ENCODE data around the gene CWC22. TPM values are rescaled to one million over a fixed set of nuclear protein-coding genes. Genes with fewer than 3 reads are reported as not detected.
"Not testable (repeated sequence)": the region's sequence is repeated elsewhere in the genome, so short reads cannot be mapped to it uniquely, and the experiment has no call there.

Gene CWC22
- polyA plus RNA-seq, 4 donors = 33.5 to 42.1 (median 36.2) TPM

DNA sequence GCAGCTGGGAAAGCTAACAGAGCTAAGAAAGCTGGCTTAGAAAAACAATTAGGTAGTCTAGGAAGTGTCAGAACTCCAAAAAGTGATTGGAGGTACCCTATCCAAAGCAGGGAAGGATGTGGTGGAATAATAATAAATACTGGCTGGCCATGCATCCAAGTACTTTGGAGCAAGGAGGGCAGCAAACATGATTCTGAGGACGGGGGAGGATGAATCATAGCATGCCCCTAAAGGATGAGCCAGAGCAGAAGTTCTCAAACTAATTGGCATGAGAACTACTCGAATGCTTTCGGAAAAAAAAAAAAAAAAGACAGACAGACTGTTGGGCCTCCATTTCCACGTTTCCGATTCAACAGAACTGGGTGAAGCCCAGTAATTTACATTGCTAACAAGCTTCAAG is 2.4 kb downstream of the CWC22 start:
- DNase-seq (ENCODE audit: low read depth in 4 of 4, low spot score in 2 of 4) = no peak

- DNase-seq (ENCODE audit: low read depth in 4 of 4, low spot score in 2 of 4) = no peak
Observed at GRCh38 chr2:180003559-180003958, 3.5 kb downstream of the CWC22 start.

DNA sequence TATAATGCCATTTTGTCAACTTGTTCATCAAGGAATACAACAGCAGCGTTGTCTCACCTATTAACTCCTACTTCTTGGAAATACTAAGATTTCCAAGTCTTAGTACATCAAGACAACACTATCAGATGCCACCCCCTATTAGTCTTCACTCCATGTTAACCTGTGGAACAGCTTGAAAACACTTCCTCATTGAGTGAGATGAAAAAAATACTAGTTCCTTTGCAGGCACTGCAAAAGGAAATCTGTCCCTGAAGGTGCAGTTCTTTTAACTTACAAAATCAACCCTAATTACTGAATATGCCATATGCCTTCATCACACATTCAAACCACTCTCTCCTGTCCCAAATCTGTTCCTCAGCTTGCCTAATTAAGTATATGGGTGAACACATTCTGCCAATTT is 4.0 kb downstream of the CWC22 start:
- no peak for DNase-seq (ENCODE audit: low read depth in 4 of 4, low spot score in 2 of 4)

GRCh38 chr2:180002198-180002770 is 4.8 kb downstream of the CWC22 start:
- DNase-seq (ENCODE audit: low read depth in 4 of 4, low spot score in 2 of 4) = no peak

GRCh38 chr2:180001726-180002125 is 5.4 kb downstream of the CWC22 start:
- DNase-seq (ENCODE audit: low read depth in 4 of 4, low spot score in 2 of 4) = no peak

GRCh38 chr2:180000434-180000833 is 6.7 kb downstream of the CWC22 start:
- DNase-seq (ENCODE audit: low read depth in 4 of 4, low spot score in 2 of 4) = no peak

DNA sequence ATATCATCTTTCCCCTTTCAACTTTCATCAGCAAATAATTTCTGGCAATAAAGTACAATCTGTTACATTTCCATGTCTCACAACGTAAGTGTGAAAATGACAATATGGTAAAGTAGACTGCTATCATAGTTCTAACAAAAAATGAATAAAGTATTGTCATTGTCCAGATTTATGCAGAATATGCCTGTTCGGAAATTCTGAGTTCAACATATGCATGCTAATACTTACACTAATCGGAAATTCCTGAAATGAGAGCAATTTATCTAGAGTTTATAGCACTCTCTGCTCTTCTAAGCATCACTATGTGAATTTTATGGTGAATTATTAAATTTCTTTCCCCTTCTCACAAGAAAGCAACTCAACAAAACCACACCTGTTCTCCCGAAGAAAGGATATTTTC is 8.1 kb downstream of the CWC22 start:
- DNase-seq (ENCODE audit: low read depth in 4 of 4, low spot score in 2 of 4) = no peak

DNA sequence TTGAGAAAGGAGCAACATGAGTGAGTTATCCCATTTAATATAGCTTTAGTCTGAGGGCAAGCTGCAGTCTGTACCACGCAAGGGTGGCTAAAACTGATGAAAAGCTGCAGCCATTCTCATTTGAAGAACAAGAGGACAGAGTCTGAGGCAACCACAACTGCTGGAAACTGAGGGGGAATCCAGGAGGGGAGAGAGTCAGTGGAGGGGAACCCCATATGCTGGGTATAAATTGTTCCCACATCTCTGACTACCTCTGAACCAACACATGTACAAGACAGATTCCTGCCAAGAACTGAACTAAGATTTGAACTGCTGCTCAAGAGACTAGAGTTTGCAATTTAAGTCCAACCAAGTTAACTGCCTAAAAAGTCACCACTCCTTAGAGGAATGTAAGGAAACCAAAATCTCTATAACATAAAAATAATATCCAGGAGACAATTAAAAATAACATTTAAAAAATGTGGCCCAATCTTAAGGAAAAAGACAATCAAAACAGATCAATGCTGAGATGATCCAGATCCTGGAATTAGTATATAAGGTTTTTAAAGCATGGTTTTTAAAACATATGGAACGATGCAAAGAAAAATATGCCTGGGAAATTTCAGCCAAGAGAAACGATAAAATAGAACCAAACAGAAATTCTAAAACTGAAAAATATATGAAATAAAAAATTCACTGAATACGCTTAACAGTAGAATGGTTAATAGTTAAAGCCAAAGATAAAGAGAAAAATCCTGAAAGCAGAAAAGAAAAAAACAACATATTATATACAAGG is 11.2 kb downstream of the CWC22 start:
- no peak for DNase-seq (ENCODE audit: low read depth in 4 of 4, low spot score in 2 of 4)

- DNase-seq (ENCODE audit: low read depth in 4 of 4, low spot score in 2 of 4) = no peak
Observed at GRCh38 chr2:179991344-179991743, 15.8 kb downstream of the CWC22 start.

DNA sequence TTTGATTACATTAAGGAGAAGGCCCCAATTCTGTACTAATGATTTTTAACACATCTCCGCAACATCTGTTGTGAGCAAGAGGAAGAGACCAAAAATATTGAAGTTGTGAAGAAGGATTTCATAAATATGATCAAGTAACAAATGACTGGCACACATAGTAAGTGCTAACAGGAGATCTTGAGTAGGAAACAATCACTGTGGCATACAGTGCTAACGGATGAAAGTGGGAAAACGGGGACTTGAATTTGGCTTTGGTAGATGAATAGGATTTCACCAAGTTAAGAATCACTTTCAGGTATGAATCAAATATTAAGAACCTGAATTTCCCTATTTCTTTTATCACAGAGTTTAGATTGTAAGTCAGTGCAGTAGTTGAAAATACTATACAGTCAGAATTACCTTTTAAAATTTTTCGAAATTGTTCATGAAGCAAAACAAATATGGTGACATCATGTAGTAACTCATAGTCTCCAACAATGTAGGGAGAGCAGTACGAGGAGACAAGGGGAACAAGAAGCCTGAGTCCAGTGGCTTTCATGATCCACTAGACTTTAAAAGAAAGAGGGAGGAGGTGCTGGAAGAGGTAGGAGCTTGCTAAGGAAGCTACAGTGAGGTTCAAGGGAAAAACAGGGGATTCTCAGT is 16.3 kb downstream of the CWC22 start:
- no peak for DNase-seq (ENCODE audit: low read depth in 4 of 4, low spot score in 2 of 4)

DNA sequence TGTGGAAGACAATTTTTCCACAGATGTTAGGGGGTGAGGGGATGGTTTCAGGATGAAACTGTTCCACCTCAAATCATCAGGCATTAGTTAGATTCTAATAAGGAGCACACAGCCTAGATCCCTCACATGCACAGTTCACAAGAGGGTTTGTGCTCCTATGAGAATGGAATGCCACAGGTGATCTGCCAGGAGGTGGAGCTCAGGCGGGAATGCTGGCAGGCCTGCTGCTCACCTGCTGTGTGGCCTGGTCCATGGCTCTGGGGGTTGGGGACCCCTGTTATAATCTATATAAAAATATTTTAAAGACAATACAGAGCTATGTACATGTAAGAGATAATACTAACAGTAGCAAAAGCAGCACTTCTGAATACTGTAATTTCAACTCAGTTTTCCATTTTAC is 19.2 kb downstream of the CWC22 start:
- no peak for DNase-seq (ENCODE audit: low read depth in 4 of 4, low spot score in 2 of 4)

- DNase-seq (ENCODE audit: low read depth in 4 of 4, low spot score in 2 of 4) = no peak
Observed at GRCh38 chr2:179985163-179985820, 21.8 kb downstream of the CWC22 start.

DNA sequence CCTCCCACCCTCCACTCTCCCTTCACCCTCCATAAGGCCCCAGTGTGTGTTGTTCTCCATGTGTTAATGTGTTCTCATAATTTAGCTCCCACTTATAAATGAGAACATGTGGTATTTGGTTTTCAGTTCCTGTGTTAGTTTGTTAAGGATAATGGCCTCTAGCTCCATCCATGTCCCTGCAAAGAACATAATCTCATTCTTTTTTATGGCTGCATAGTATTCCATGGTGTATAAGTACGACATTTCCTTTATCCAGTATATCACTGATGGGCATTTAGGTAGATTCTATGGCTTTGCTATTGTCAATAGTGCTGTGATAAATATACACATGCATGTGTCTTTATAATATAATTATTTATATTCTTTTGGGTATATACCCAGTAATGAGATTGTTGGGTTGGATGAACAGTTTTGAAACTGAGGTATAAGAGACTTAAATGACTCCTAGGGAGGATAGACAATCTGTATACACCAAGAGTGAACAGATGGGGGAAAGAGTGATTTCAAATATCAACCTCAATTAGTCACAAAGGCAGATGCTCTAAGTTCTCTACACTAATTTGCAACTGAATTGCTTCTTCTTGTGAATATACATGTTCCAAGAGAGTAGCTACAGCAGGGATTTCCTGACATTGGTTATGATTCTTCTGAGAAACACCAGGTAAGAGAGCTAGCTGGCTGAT is 23.7 kb downstream of the CWC22 start:
- DNase-seq (ENCODE audit: low read depth in 4 of 4, low spot score in 2 of 4) = no peak

GRCh38 chr2:179981085-179981484 is 26.0 kb downstream of the CWC22 start:
- DNase-seq (ENCODE audit: low read depth in 4 of 4, low spot score in 2 of 4) = no peak

DNA sequence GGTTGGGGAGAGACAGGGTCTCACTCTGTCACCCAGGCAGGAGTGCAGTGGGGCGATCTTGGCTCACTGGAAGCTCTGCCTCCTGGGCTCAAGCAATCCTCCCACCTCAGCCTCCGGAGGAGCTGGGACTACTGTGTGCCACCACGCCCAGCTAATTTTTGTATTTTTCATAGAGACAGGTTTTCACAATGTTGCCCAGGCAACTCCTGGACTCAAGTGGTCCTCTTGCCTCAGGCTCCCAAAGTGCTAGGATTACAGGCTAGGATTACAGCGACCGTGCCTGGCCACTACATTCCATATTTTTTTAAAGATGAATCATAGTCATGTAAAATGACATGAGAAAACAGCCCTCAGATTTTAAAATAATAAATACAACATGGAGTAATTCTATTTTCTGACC is 32.3 kb downstream of the CWC22 start:
- no peak for DNase-seq (ENCODE audit: low read depth in 4 of 4, low spot score in 2 of 4)

- no peak for DNase-seq (ENCODE audit: low read depth in 4 of 4, low spot score in 2 of 4)
Observed at GRCh38 chr2:179966778-179967394, 40.2 kb downstream of the CWC22 start.

DNA sequence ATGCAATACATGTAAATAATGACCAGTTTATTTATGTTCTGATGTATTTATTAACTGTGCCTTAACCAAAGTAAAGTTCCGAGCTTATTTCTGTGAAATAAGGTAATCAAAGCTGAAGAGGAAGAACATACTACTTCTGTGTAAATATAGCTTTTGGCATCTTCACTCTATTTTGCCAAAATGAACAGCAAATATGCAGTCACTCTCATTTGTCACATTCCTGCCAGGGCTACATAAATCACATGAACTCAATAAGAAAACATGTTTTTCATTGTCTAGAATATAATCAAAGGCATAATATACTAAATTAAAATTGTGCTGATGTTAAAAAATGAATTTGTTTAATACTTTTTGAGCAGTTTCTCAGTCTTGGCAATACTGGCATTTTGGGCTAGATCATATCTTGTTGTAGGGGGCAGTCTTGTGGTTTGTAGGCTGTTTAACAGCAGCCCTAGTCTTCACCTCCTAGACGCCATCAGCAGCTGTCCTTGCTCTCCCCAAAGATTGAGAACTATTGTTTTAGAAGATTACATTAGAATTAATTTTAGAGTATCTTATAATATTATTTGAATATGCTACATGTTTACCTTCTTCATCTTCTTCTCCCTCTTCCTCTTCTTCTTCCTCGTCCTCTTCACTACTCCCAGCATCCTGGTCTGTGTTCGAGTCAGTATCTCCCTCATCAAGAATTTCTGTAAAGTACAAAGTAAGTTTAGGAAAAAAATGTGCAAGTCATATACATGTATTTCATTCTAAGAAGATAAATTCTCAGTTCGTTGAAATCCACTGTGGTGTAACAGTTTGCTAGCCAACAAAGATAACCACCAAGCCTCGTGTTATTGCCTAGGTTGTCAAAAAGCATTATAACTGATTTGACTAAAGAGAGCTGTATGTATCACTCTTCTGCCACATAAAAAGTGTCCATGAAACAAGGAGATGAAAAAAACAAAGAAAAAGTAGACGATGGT is 41.5 kb downstream of the CWC22 start:
- DNase-seq (ENCODE audit: low read depth in 4 of 4, low spot score in 2 of 4) = no peak

DNA sequence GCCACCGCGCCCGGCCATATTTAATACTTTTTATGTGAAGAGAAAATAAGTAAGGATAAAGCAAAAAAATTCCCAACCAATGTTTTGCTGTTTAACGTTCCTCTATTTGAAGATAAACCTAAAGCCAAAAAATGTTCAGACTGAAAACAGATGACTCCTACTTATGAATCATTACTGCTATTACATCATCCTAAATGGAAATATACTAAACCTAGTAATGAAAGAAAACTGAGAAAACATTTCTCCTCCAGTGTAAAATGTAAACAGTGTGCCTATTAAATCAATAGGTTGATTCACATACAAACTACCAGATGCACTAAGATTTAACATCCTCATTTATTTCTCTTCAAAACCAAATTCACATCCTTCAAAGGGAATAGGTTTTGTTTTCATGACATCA is 43.5 kb downstream of the CWC22 start:
- DNase-seq (ENCODE audit: low read depth in 4 of 4, low spot score in 2 of 4) = no peak

DNA sequence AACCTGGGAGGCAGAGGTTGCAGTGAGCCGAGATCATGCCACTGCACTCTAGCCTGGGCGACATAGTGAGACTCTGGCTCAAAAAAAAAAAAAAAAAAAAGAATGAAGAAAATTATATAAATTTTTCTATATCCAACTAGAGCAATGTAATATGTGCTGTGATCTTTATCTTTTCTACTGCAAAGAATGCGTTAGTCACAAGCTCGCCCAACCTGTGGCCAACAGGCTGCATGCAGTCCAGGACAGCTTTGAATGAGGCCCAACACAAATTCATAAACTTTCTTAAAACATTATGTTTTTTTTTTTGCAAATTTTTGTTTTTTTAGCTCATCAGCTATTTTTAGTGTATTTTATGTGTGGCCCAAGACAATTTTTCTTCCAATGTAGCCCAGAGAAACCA is 48.8 kb downstream of the CWC22 start:
- DNase-seq (ENCODE audit: low read depth in 4 of 4, low spot score in 2 of 4) = not testable (repeated sequence)

All from left renal cortex interstitium (tissue), 4 donors.